Psoas muscle (tissue), 8 donors: ENCODE results near the gene PRM1. TPM values are rescaled to one million over a fixed set of nuclear protein-coding genes. Genes with fewer than 3 reads are reported as not detected.

Source experiments
- ATAC-seq, 4 donors: fragments of 200-7000 bp; cut with Tn5 transposase; one replicate each; pipeline ENCODE4 v1.9.1; 2020; ENCODE audit warnings: moderate library complexity in 3 of 4, mild to moderate bottlenecking in 2 of 4
- DNase-seq, 2 donors: peaks; one replicate each; pipeline ENCODE4 v3.0.0-alpha.2; 2020
- H3K27ac ChIP-seq: fragments of 200-600 bp; one replicate; pipeline ENCODE4 v1.8.0; 2022
- H3K27me3 ChIP-seq, 3 donors: fragments of 200-600 bp in 1 of 3; one replicate each; pipeline versions ENCODE4 v1.6.1 to v1.8.0; 2013 to 2022; ENCODE audit warnings: low read length in 2 of 3, mild to moderate bottlenecking in 2 of 3, moderate library complexity in 1 of 3; ENCODE audit not compliant: insufficient read depth in 3 of 3
- H3K36me3 ChIP-seq, 2 donors: fragments of 200-600 bp in 1 of 2; one replicate each; pipeline versions ENCODE4 v1.6.1 to v1.8.0; 2013 to 2022; ENCODE audit warnings: low read depth in 1 of 2, mild to moderate bottlenecking in 1 of 2, moderate library complexity in 1 of 2; ENCODE audit not compliant: insufficient read depth in 1 of 2
- H3K4me1 ChIP-seq: fragments of 200-600 bp; one replicate; pipeline ENCODE4 v1.8.0; 2022
- H3K4me3 ChIP-seq: fragments of 200-600 bp; one replicate; pipeline ENCODE4 v1.8.0; 2022; ENCODE audit warnings: mild to moderate bottlenecking
- H3K9me3 ChIP-seq: fragments of 200-600 bp; one replicate; pipeline ENCODE4 v1.8.0; 2022
- WGBS, 3 donors: extraction: QIAGEN DNeasy Blood & Tissue Kit; methylation state at CpG; one replicate each; pipeline versions ENCODE4 v1.1.6 to v1.1.7; 2013; 5-methylcytosine and 5-hydroxymethylcytosine counted together
- intact Hi-C, 2 donors: fragments of 100-400 bp; cut with DNase I; formaldehyde crosslinking; loops; one replicate each; pipeline versions ENCODE4 v1.11.0 to v1.14.2; 2022
- polyA plus RNA-seq, 3 donors: library from polyadenylated mRNA; stranded (reverse); fragments of 200-250 nt; gene quantifications; one replicate each; pipeline ENCODE4 v1.2.3, GENCODE V29; 2013
- total RNA-seq, 4 donors: library from RNA; stranded (reverse); fragmentation: NEBNext Ultra II Directional in 2 of 4; extraction: Animal tissue kit (Norgen Biotek cat#: 25700) in 2 of 4; gene quantifications; one replicate each; pipeline versions ENCODE4 v1.2.1 to v1.2.4, GENCODE V29; 2021 to 2023
- TF ChIP-seq, protein P1 (sequence below): fragments of 200-600 bp; IDR thresholded peaks from one replicate; pipeline ENCODE4 v1.8.0; 2022; ENCODE audit warnings: antibody characterized with exemption
- donor health status: healthy with polysubstance abuse.
- donor health status: DM: no; HTN: no; CAD: no; lungs with moderate emphysema.
- donor health status: Bipolar disorder and iron deficiency.
- donor health status: healthy.
- donor health status: DM: yes; HTN: yes; CAD: no.
- donor health status: DM: no; HTN: no; CAD: no.
- donor health status: DM: no; HTN: no; CAD: no.
- donor health status: DM: yes; HTN: yes; CAD: no.

The PRM1 gene
- total and polyA plus RNA-seq, 7 donors = not detected

DNA sequence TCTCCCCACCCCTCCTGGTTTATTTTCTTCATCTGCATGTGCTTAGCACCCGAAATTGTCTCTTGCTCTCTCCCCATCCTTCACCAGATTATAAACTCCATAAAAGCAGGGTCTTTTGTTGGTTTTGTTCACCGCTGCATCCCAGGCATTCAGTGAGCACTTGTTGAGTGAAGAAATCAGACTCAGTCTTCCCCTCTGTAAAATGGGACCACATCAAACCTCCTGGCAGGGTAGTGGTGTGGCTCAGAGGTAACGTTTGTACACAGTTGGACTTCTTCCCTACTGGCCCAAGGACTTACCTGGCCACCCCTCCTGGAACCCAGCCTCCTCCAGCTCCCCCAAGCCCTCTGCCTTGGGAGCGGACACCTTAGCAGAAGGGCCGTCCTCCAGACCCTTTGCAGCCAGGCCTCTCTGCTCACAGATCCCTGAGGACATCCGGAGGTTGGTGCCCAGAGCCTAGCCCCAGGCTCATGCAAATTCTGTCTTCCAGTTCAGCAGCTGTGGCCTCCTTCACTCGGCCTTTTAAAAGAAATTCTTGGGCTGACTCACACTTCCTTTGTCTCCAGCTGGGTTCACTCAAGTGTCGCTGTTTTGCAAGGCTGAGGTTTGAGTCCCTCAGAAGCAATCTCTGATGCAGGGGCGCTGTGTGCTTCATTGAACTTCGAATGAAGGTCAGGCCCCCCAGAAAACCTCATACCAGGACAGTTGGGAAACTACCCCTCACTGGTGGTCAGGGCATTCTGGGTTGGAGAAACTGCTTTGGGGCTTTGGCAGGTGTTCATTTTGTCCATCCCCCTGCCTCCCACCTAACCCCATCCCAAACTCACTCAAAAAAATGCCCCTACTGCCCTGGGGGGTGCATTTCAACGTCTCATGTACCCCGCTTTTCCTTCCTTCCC lies 47.3 kb upstream of the PRM1 start:
- TF ChIP-seq, protein P1, sequence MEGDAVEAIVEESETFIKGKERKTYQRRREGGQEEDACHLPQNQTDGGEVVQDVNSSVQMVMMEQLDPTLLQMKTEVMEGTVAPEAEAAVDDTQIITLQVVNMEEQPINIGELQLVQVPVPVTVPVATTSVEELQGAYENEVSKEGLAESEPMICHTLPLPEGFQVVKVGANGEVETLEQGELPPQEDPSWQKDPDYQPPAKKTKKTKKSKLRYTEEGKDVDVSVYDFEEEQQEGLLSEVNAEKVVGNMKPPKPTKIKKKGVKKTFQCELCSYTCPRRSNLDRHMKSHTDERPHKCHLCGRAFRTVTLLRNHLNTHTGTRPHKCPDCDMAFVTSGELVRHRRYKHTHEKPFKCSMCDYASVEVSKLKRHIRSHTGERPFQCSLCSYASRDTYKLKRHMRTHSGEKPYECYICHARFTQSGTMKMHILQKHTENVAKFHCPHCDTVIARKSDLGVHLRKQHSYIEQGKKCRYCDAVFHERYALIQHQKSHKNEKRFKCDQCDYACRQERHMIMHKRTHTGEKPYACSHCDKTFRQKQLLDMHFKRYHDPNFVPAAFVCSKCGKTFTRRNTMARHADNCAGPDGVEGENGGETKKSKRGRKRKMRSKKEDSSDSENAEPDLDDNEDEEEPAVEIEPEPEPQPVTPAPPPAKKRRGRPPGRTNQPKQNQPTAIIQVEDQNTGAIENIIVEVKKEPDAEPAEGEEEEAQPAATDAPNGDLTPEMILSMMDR = no peak
- DNase-seq = peak; percentile 60 to 78
- WGBS, 3 donors = 33 to 37% (median 34%) methylated on average over 12 of the region's 12 CpGs
- Histone ChIP-seq H3K4me1 (no peaks in the 10 kb centered on the region), H3K36me3 (no peaks in the 10 kb centered on the region), H3K4me3 (no peak overlapping the region), H3K27me3 (peaks cover 0 to 6% (median 0%) of the 10 kb centered on the region in 3 donors), H3K27ac (no peak overlapping the region), H3K9me3 (no peaks in the 10 kb centered on the region)
- intact Hi-C loops = no loop called here
- peak; percentile 39 to 78 (median 58) for ATAC-seq

DNA sequence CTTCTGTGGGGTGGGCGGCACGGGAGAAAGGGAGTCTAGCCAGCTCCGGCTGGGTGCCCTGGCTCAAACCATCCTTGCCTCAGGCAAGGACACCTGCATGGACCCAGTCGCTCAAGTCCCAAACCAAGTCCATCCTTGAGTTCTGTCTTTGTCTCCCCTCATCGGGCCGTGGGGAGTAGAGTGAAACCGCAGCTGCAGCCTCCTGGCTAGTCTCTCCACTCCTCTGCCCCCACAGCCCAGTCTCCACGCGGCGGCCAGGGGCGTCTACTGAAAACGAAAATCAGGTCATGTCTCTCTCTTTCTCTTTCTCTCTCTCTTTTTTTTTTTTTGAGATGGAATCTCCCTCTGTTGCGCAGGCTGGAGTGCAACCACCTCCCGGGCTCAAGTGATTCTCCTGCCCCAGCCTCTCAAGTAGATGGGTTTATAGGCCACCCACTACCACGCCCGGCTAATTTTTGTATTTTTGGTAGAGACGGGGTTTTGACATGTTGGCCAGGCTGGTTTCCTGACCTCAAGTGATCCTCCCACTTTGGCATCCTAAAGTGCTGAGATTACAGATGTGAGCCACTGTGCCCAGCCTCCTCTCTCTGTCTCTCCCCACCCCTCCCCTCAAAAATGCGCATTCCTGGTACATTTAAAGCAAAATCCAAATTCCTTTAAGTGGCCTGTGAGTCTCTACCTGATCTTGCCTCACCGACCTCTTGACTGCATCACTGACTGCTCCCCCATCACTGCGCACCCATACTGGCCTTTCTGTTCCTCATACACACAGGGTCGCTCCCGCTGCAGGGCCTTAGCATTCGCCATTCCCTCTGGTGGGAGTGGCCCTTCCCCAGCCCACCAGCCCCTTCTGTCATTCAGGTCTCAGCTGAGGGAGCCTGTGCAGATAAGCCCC lies 46.4 kb upstream of the PRM1 start:
- TF ChIP-seq, protein P1 = no peak
- DNase-seq (no peak), ATAC-seq (no peak)
- intact Hi-C loops = no loop called here
- Histone ChIP-seq H3K9me3 (no peaks in the 10 kb centered on the region), H3K27ac (no peak overlapping the region), H3K36me3 (no peaks in the 10 kb centered on the region), H3K4me1 (no peaks in the 10 kb centered on the region), H3K4me3 (no peak overlapping the region), H3K27me3 (peaks cover 0 to 6% (median 0%) of the 10 kb centered on the region in 3 donors)
- WGBS, 3 donors = 75 to 79% (median 79%) methylated on average over 23 of the region's 23 CpGs

DNA sequence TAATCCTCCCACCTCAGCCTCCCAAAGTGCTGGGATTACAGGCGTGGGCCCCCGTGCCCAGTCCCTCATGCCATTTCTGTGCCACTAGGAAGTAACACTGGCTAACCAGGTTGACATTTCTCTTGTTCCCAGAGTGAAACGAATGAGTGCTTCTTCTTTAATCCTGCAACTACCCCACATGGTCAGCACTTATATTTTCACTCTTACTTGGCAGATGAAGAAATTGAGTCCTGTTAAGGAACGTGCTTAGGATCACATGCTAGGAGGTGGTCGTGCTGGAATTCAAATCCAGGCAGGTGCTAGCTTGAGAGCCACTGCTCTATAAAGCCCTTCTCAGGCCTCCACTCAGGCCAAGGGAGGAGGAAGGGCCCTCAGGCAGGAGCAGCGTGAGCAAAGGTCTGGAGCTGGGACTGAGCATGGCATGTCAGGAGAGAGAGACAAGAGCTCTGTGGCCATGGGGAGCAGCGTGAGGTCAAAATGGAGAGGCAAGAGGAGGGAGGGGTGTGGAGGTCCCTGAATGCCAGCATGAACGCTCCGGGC lies 45.7 kb upstream of the PRM1 start:
- intact Hi-C loops = no loop called here
- Histone ChIP-seq H3K27me3 (peaks cover 0 to 2% (median 0%) of the 10 kb centered on the region in 3 donors), H3K4me3 (no peak overlapping the region), H3K36me3 (no peaks in the 10 kb centered on the region), H3K4me1 (no peaks in the 10 kb centered on the region), H3K27ac (no peak overlapping the region), H3K9me3 (no peaks in the 10 kb centered on the region)
- WGBS, 3 donors = 84 to 90% (median 87%) methylated on average over 9 of the region's 9 CpGs
- TF ChIP-seq, protein P1 = no peak
- DNase-seq (no peak), ATAC-seq (no peak)

DNA sequence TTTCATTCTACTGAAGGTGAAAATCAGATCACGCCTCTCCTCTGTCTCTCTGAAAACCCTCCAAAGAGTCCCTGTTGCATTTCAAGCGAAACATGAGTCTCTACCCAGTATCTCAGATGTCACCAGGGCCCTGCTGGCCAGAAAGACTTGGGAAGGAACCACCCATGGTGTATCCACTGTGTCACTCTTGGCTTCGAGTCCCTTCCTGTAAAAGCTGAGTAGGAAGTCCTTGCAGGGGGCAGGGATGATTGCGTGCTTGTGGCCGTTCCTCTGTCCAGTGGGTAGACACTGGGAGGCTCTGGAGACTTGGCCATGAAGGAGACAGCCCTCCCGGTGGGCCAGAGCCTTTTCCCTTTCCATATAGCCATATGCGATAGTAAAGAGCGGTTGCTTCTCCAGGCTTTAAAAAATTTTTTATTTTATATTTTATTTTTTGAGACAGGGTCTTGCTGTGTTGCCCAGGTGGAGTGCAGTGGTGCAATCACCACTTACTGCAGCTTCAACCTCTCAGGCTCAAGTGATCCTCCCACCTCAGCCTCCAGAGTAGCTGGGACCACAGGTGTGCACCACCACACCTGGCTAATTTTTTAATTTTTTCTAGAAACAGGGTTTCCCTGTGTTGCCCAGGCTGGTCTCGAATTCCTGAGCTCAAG lies 45.1 kb upstream of the PRM1 start:
- H3K4me1 ChIP-seq = no peaks in the 10 kb centered on the region
- H3K9me3 ChIP-seq = no peaks in the 10 kb centered on the region
- peak in 1 of 4 donors; percentile 37 for ATAC-seq
- no peak overlapping the region for H3K4me3 ChIP-seq
- H3K36me3 ChIP-seq = no peaks in the 10 kb centered on the region
- intact Hi-C loops = no loop called here
- no peak overlapping the region for H3K27ac ChIP-seq
- no peaks in the 10 kb centered on the region for H3K27me3 ChIP-seq
- TF ChIP-seq, protein P1 = no peak
- 59 to 69% (median 63%) methylated on average over 9 of the region's 9 CpGs for WGBS, 3 donors
- no peak for DNase-seq
